ENCODE results near the gene GPX3. TPM values are rescaled to one million over a fixed set of nuclear protein-coding genes. Genes with fewer than 3 reads are reported as not detected.

The GPX3 gene
- polyA plus RNA-seq, 3 donors, result 1,138 to 1,788 (median 1,613) TPM

- no peak for DNase-seq (ENCODE audit: low read depth in 3 of 3, low spot score in 2 of 3)
Observed at GRCh38 chr5:151055336-151055735, 34.9 kb downstream of the GPX3 start.

- DNase-seq (ENCODE audit: low read depth in 3 of 3, low spot score in 2 of 3), result no peak
Observed at GRCh38 chr5:151056379-151057325, 36.3 kb downstream of the GPX3 start.

GRCh38 chr5:151058301-151058700 lies 37.9 kb downstream of the GPX3 start:
- no peak for DNase-seq (ENCODE audit: low read depth in 3 of 3, low spot score in 2 of 3)

GRCh38 chr5:151058891-151059489 lies 38.6 kb downstream of the GPX3 start:
- DNase-seq (ENCODE audit: low read depth in 3 of 3, low spot score in 2 of 3), result no peak

DNA sequence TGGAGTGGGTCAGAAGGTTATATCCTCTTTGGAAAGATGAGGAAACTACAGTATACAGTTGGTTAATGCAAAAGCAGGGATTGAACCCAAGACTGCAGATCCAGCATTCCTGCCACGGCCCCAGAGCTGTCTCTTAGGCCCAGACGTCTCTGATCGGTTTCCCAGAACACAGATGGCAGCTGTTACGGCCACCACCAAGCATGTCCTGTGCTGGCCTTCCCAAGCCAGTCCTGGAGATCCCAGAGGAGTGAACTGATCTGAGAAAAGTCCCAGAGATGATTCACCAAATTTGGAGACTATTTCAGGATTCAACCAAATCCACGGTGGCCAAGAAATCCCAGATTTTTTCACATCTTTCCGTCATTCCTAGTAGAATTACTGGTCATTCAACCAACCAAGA lies 40.4 kb downstream of the GPX3 start:
- no peak for DNase-seq (ENCODE audit: low read depth in 3 of 3, low spot score in 2 of 3)

DNA sequence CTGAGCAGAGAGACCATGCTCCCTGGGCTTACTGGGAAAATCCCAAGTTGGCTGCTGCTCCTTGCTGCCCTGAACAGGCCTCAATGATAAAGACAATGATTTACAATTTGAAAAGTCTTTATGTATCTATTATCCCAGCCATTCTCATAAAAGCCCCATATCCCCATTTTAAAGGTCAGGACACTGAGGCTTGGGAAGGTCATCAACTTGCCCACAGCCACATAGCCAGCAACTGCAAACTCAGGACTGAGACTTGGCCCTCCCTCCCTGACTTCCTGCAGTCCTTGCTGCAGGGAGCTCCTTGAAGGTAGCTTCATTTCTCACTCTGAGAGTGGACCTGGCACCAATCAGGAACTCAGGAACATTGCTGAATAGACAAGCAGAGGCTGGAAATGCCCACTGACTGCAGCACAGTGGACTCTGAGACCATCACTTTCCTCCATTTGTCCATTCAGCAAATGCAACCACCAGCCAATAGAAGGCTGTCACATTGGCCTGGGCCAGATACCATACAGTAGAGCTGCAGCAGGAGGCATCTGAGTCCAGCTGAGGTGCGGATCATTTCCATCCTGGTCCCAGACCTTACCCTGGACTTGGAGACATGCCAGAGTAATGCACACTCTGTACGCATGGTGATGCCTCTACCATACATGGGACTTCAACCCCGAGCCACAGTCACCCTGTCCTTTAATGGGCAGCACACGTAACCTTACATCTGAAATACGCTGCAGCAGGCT lies 42.2 kb downstream of the GPX3 start:
- DNase-seq (ENCODE audit: low read depth in 3 of 3, low spot score in 2 of 3), result no peak

DNA sequence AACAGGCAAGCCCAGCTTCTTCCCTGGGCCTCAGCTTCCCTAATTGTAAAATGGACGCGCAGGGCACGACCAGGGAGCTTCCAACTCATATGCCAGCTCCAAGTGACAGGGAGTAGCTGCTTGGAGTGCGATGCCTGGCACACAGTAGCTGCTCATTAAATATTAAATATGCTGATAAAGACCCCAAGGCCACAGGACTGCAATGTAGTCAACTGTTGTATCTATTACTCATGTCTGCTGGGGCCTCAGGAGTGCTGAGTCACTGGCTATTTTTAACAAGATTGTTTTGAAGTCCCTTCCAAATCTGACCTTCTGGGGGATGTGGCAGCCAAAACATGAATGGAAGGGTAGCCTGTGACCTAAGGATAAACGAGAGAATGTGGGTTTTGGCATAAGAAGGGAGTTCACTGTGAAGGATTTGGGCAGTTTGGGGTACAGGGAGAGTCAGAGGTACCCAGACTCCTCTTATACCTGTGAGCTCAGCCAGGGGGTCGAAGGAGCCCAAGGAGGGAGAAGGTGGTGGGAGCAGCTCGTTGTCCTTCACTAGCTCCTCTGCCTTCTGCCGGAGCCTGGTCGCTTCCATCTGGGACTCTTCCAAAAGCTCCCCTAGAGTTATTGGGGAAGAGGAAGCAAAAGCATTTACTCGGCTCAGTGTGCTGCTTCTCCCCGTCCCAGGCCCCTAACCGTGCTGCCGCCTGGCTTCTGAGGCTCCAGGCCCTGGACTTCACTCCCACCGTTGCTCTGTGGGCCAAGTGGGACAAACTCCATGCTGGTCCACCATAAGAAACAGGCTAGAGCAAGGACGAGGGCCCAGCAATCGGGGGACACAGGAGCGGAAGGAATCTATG lies 43.0 kb downstream of the GPX3 start:
- no peak for DNase-seq (ENCODE audit: low read depth in 3 of 3, low spot score in 2 of 3)

DNA sequence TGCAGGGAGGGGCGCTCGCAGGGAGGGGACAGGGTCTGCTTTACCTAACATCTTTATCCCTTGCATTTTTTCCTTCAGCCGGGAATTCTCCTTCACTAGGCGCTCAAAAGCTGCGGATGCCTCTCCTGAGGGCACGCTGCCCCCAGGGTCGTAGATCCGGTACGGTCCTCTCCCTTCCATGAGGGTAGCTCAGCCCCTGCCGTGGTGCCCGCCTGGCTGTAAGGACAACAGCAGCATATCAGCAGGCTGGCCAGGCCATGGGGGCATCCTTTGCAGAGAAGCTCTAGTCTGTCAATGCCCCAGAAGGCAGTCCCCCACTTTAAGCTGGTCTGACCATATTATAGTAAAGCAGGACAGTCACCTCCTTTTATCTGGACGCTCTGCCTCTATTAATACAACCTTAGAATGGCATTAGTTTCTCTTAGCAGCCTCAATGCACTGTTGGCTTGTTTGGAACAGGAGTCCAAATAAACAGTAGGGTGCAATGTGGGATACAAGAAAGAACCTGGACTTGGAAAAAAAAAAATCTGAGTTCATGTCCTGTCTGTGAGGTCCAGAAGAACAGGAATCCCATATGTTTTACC lies 44.6 kb downstream of the GPX3 start:
- no peak for DNase-seq (ENCODE audit: low read depth in 3 of 3, low spot score in 2 of 3)

DNA sequence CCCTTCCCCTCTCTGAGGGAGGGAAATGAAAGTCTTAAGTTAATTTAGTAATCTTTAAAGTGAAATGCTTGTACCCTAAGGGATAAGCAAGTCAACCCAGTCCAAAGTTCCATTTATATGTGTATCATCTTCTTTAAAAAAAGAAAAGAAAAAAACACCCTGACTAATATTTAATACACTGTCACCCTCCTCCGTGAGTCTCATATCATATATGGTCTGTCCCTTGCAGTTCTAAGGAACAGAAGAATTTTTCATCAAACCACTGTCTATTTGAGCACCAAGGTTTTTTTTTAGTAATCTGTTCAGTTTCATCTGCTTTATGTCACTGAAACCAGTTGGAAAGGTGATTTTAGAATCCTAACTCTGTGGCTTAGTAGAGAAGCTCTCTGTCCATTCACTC lies 45.2 kb downstream of the GPX3 start:
- DNase-seq (ENCODE audit: low read depth in 3 of 3, low spot score in 2 of 3), result no peak

GRCh38 chr5:151066920-151067319 lies 46.5 kb downstream of the GPX3 start:
- no peak for DNase-seq (ENCODE audit: low read depth in 3 of 3, low spot score in 2 of 3)

DNA sequence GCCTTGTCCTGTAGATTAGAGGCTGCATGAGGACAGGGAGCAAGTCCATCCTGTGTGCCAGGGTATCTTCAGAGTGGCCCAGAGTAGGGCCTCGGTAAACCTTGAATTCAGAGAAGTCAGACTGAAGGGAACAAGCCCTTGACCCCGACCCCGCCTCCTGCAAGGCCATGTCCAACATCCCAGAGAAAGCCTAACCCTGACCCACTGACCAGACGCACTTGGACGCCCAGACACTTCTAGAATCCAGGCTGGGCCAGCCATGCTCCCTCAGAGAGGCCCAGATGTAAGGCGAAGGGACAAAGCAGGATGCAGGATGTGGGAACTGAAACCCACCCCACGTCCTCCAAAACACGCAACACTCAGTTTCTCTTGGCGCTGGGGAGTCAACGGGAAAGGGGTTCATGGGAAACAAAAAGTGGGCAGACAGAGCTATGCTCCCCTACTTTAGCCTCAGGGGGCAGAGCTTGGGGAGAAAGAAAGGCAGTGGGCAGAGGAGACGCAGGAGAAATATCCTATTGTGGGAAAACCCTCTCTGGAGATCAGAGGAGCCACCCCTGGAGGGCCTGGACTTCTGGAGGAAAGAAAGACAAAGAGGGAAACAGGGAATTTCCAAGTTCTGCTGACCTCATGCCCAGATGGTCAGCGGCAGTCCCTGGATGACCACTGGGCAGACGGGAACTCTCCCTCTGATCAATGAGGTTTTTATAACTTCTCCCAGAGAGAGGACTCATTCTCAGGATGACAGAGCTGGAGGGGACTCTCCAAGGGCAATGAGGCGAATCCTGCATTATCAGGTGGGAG lies 47.4 kb downstream of the GPX3 start:
- no peak for DNase-seq (ENCODE audit: low read depth in 3 of 3, low spot score in 2 of 3)

- no peak for DNase-seq (ENCODE audit: low read depth in 3 of 3, low spot score in 2 of 3)
Observed at GRCh38 chr5:151068433-151069197, 48.2 kb downstream of the GPX3 start.

DNA sequence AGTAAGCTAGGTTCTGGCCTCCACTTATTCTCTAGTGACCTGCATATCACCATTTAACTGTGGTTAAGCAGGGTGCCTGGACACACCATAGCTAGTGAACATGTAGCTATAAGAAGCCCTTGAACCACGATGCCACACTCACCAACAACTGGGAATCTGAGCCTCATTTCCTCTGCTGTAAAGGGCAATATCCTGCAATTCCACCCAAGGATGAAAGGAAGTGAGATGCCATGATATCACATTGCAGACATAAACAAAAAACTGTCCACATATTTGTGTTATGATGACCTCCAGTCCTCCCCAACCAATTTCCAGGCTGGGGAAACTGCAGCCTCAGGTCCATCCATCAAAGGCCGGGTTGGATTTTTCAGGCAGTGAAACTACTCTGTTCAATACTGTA lies 50.1 kb downstream of the GPX3 start:
- DNase-seq (ENCODE audit: low read depth in 3 of 3, low spot score in 2 of 3), result no peak

- no peak for DNase-seq (ENCODE audit: low read depth in 3 of 3, low spot score in 2 of 3)
Observed at GRCh38 chr5:151071021-151071420, 50.6 kb downstream of the GPX3 start.

DNA sequence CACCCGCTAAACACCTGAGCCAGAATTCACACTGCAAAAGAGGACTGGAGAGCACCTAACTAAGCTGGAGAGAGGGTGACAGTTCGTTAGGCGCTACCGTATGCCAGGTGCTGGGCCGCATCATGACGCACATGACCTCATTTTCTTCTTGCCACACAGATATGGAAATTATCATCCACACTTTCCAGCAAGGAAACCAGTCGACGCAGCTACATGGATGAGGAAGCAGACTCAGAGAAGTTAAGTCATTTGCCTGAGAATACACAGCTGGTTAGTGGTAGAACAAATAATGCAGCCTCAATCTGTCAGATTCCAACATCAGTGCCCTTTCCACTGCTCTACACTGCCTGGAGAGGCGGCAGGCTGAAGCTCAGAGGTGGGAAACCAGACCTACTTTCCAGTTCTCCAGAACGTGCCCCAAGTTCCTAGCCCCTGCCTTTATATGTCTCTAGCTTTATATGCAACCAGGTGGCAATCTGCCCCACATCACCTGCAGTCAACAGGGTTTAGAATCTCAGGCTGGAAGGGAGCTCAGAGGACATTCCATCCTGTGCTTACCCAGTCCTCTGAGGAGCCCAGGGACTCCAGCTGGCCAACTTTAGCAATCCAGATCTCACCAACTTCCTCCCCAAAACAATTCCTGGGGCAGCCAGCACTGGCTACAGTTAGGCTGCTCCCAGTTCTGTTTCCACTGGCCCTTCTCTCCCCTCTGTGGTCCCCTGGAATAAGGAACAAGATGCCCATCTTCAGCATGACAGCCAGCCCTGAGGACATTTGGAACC lies 51.6 kb downstream of the GPX3 start:
- no peak for DNase-seq (ENCODE audit: low read depth in 3 of 3, low spot score in 2 of 3)

DNA sequence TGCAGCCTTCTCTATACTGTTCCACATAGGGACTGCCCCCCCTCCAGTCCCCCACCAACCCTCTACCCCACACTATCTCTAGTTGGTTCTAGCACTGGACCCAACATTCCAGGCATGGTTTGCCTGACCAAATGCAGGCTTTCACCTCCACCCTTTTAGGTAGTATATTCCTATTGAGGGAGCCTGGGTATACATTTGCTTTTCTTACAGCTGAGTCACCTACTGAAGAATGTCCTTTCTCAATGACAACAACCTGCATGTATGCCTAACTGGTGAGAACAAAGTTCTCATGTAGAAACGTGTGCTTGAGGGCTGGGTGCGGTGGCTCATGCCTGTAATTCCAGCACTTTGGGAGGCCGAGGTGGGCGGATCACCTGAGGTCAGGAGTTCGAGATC lies 52.2 kb downstream of the GPX3 start:
- DNase-seq (ENCODE audit: low read depth in 3 of 3, low spot score in 2 of 3), result no peak

DNA sequence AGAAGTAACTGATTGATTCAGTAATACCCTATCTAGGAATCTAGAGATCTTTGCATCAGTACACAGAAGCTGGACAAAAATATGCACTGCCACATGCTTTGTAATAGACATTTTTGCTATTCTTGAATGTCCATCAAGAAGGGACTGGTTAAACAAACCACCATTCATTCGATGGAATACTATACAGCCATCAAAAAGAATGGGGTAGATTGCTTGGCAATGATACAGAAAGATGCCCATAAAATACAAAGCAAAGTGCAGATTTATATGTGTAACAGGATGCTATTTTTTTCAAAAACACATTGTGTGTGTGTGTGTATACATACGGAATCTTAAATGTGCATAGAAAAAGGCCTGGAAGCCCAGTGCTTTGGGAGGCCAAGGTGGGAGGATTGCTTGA lies 52.9 kb downstream of the GPX3 start:
- no peak for DNase-seq (ENCODE audit: low read depth in 3 of 3, low spot score in 2 of 3)

GRCh38 chr5:151074557-151074956 lies 54.2 kb downstream of the GPX3 start:
- no peak for DNase-seq (ENCODE audit: low read depth in 3 of 3, low spot score in 2 of 3)

All from right renal cortex interstitium (tissue), 3 donors.